UCSD-AML1 (cell line): ENCODE measurements around the gene ASCC1.
A peak's percentile ranks its signal among the peaks of the same experiment; 100 is the strongest.

Experiments used
- DNase-seq: peaks from one replicate; lab custom pipeline; 2025; ENCODE audit not compliant: unreplicated experiment; lab: John Stamatoyannopoulos, UW

The ASCC1 gene

GRCh38 chr10:72069751-72070526 lies 146.1 kb downstream of the ASCC1 start:
- DNase-seq, result peak; percentile 51

DNA sequence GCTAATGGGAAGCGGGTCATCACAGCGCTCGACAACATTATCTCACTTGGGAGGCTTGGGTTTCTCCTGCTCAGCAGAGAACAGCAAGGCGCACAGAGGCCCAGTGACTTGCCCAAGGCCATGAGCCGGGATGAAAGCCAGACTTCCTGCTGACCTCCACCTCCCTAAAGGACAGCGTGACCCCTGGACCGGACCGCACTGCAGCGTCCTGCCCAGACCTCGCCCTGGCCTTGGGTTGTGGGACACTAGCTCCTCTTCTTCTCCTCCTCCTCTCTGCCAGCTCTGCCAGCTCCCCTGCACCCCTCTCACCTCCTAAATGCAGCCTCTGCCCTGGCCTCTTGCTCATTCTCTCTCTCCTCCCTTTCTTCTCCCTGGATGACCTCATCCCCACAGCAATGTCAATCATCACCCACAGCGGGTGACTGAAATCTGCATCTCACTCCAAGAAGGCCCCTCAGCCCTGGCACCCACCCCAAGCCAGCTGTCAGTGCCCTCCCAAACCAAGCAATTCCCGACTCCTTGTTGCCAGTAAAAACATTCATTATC lies 147.1 kb downstream of the ASCC1 start:
- no peak for DNase-seq

DNA sequence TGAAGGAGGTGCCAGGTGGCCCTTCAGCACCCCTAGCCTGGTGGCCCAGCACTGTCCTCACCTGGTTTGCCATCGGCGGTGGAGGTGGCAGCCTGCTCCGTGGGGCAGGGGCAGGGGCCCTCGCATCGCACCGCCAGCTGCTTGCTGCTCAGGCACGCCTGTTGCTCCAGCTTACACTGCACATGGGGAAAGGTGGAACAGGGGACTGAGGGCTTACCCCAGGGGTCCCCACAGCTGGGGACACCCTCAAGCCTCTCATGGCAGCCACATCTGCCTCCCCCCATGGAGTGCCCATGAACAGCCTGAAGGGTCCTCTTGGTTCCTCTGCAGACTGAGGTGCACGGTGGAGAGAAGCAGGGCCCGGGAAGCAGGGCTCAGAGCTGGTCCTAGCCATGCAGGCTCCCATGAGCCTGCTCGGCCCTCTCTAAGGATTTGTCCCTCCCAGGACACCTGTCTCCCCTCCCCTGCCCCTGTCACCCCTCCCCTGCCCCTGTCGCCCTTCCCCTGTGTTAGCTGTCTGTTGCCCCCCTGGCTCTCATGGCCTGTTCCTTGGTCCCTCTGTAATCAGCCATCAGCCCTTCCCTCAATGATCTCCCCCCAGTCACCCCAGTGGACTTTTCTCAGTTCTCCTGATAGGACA lies 147.8 kb downstream of the ASCC1 start:
- DNase-seq, result no peak

DNA sequence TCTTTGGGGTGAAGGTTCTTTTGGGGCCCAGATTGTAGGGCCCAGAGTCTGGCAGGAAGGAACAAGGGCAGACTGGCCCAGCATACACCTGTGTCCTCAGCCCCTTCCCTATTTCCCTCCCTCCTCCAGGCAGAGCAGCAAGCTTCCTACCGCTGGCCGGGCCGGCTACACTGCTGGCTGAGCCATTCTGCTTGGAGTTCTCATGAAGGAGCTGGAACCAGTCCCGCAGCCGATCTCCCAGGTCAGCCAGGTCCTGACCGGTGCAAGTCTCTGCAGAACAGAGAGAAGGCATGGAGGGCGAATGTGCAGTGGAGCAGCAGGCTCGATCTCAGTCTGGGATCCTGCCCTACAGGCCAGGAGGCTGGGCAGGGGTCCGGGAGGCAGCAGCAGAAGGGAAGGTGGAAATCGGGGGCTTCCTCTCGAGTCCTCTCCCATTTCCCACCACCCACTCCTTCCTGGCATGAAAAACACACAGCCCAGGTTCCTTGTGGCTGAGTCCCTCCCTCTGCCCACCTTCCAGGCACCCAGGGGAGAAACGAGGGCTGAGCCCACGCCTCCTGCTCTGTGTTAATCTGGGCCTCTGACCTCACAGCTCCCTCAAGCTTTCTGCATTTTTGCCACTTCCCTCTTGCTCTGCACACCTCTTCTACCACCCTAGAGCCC lies 148.5 kb downstream of the ASCC1 start:
- DNase-seq, result no peak

DNA sequence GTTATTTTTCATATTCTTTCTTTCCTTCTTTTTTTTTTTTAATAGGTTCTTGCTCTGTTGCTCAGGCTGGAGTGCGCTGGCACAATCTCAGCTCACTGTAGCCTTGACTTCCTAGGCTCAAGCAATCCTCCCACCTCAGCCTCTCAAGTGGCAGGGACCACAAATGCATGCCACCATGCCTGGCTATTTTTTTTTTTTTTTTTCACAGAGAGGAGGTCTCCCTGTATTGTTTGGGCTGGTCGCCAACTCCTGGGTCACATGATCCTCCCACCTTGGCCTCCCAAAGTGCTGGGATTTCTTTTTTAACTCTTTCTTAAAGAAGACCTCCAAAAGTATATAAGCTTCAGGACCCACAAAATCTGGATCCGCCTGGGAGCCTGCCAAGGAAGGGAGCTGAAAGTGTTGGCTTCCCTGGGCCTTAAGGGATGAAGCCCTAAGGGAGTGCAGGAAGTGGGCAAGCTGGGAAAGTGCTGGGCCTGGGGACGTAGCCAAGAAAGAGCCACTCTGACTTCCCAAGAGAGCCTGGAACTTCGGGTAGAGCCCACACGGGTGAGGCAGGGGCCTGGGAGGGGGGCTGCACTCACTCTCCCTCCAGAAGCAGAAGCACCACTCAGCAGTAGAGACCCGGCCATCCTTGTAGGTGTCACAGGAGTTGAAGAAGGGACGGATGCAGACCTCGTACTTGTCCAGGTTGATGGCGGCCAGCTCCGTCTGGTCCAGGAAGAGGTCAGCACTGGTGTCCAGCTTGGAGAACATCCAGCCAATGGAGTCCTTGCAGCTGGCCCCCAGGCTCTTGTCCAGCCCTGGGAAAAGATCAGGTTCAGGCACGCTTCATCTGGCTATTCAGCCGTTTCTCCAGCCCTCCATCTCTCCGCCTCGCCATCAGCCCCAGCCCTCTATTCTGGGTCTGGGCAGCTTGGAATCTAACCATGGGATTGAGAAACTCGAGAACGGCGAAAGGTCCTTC lies 149.5 kb downstream of the ASCC1 start:
- DNase-seq, result no peak

GRCh38 chr10:72065439-72066025 lies 150.5 kb downstream of the ASCC1 start:
- DNase-seq, result no peak

DNA sequence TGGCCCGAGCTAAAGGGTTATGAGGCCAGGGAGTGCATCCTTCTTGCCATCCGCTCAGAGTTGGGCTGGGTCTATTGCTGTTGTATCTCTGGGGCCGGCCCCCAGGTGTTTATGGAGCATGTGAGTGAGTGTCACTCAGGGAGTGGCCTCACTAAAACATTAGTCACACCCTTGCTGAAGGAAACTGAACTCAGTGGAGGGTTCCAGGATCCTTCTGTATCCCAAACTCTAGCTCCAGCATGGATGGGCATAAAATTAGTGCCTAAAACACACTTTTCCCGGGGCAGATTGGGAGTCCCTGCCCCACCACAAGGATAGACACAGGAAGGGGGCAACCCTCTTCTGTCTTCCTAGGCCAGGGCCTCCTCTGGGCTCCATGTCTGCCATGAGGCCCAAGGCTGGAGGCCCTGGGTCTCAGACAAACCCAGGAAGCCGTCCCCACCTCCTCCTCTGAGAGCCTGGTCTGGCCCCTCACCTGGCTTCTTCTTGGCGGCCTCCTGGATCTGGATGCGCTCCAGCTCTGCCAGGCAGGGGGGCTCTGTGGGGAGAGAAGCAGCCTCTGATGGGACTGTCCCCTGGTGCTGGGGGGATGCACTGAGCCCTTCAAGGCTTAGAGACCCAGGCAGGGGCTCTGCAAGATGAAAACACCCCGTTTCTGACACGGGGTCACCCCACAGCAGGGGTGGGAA lies 152.2 kb downstream of the ASCC1 start:
- no peak for DNase-seq

- no peak for DNase-seq
Measured at GRCh38 chr10:72062832-72063702, 153.0 kb downstream of the ASCC1 start.

DNA sequence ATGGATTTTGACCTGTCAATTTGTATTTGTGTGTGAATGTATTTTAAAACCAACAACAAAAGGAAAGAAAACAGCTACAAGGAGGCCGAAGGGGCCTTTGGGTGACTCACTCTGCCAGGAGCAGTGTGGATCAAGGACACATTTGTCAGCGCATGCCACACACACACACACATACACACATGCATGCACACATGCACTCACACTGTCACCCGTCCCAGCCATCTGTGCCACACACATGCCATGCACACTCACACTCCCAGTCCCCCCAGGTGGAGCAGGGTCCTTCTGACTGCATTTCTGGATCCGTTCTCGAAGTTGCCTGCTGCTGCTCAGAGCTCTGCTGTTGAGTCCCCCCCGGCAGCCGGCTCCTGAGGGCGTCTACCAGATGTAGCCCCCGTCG lies 153.7 kb downstream of the ASCC1 start:
- no peak for DNase-seq

- DNase-seq, result no peak
Measured at GRCh38 chr10:72061930-72062329, 154.1 kb downstream of the ASCC1 start.

- DNase-seq, result no peak
Measured at GRCh38 chr10:72061491-72061890, 154.6 kb downstream of the ASCC1 start.

- no peak for DNase-seq
Measured at GRCh38 chr10:72059843-72060822, 155.9 kb downstream of the ASCC1 start.

DNA sequence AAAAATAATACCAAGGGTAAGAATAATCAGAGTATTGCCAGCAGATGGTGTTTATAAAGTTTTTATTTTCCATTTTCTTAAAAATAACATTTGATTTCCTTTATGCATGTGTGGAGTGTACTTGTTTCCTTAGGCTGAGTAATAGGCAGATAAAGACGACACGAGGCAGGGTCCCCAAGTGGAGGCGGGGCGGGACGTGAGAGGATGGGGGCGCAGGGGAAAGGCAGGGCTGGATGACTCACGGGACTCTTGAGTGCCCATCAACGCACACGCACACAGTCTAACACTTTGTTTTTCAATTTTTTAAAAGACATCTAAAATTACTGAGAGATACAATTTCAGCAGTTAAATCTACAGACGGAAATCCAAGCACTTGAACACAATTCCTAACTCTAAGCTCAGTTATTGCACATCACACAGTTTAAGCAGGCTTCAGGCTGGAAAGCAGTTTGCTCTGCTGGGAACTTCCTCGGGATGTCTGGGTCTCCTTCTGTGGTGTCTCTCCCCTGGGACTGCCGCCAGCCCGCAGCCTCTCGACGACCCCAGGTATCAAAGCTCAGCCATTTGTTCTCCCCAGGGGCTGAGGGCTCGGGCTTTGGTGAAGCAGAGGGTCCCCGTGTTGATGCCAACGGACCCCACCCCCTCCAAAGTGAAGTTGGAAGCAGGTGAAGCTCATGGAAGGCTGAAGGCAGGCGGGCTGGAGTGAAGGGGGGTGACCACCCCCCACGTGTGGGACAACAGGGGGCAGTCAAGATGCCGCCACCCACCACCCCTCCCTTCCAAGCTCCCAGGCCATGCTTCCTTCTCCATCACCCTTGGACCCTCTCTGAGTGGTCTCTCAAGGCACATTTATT lies 156.9 kb downstream of the ASCC1 start:
- no peak for DNase-seq

GRCh38 chr10:72058347-72058898 lies 157.7 kb downstream of the ASCC1 start:
- no peak for DNase-seq

DNA sequence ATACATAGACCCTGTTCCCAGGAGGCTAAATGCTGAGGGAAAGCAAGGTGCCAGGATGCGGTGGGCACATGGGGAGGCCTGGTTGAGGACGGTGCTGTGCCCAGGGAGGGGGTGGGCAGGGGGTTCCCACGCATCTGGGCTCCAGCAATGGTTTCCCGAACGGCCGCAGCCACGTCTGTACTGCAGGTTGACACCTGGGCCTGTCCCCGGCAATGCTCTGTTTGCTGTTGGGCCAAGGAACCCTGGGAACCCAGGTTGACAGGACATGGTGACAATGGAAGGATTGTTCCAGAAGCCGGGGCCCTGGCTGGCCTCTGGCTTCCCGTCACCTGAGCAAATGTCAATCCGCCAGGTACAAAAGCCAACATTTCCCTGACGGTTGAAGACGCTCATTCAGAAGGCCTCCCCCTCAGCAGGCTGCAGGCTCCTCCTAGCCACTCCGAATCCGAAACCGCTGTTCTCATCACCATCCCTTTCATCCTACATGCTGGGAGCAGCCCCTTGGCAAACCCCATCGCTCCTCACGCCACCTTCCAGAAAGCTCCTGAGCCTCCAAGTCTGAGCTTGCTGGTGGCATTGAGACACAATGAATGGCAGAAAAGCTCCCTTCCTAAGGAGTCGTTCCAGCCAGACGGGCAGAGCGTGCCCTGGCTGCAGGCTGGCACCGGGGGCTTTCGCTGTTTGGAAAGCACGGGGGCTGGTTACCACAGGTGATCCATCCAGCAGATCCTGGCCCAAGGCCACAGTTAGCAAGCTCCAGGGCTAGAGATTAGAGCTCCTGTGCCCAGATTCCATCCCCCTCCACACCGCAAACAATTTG lies 158.9 kb downstream of the ASCC1 start:
- no peak for DNase-seq

- no peak for DNase-seq
Measured at GRCh38 chr10:72056113-72056512, 160.0 kb downstream of the ASCC1 start.
